RWPE1 (cell line): Measurements from ENCODE around the gene MOV10.

Experiments used
- CTCF ChIA-PET: fragments of 350-600 bp; sonication (Branson Sonifier 250); formaldehyde crosslinking; extraction: SDS; loops from one replicate; lab custom pipeline; 2021; lab: Yijun Ruan, JAX
- POLR2A ChIA-PET: fragments of 400-600 bp; formaldehyde crosslinking; extraction: SDS; loops from one replicate; lab custom pipeline; 2020; ENCODE audit warnings: antibody characterized with exemption; ENCODE audit not compliant: low non-redundant PET; lab: Yijun Ruan, JAX
- DNase-seq: peaks from one replicate; pipeline ENCODE4 v3.0.0; 2012; ENCODE audit warnings: low spot score
- H3K27ac ChIP-seq: fragments of 450-650 bp; 2 replicates; pipeline ENCODE4 v1.5.1; 2017
- CTCF ChIP-seq: fragments of 450-650 bp; conservative IDR thresholded peaks from 2 replicates; pipeline ENCODE4 v1.5.1; 2017; ENCODE audit warnings: low read depth, mild to moderate bottlenecking

Gene MOV10

GRCh38 chr1:112703706-112704105 lies 29.2 kb downstream of the MOV10 start:
- ChIA-PET POLR2A (interaction anchor here (1.6 kb wide), 1 partner anchor 29 kb away, joined by 9 read pairs; the partner anchor contains the start of gene MOV10), CTCF (interaction anchor here (0.6 kb wide), 1 partner anchor 388 kb away, joined by 3 read pairs; no protein-coding TSS in a partner anchor)
- peak overlapping the region; percentile 96 for H3K27ac ChIP-seq

GRCh38 chr1:112704391-112704933 lies 30.0 kb downstream of the MOV10 start:
- no peak for DNase-seq
- CTCF ChIA-PET = interaction anchor here (0.6 to 0.7 kb wide), 2 partner anchors 93 to 334 kb away, joined by 3 to 4 read pairs; no protein-coding TSS in a partner anchor
- TF ChIP-seq CTCF = no peak
- POLR2A ChIA-PET = interaction anchor here (0.6 to 1.6 kb wide), 2 partner anchors 30 to 86 kb away, joined by 5 to 9 read pairs; partner anchors contain the start of genes MOV10 and ST7L
- peak overlapping the region; percentile 96 for H3K27ac ChIP-seq

More at GRCh38 chr1:112703706-112704105, 29.2 kb downstream of the MOV10 start:
- DNase-seq = no peak
- TF ChIP-seq CTCF = no peak

GRCh38 chr1:112704934-112705627 lies 30.6 kb downstream of the MOV10 start:
- DNase-seq = peak; percentile 91
- TF ChIP-seq CTCF = no peak
- POLR2A ChIA-PET = interaction anchor here (0.6 to 1.6 kb wide), 2 partner anchors 30 to 86 kb away, joined by 5 to 9 read pairs; partner anchors contain the start of genes MOV10 and ST7L
- CTCF ChIA-PET = interaction anchor here (0.6 to 0.7 kb wide), 2 partner anchors 92 to 335 kb away, joined by 3 to 4 read pairs; no protein-coding TSS in a partner anchor
- H3K27ac ChIP-seq = peak overlapping the region; percentile 96

GRCh38 chr1:112706505-112707220 lies 32.2 kb downstream of the MOV10 start, which contains the start of gene RHOC:
RHOC (minus strand) TSS chr1:112707127; CDS start chr1:112703799, 3,328 bp downstream.
- no peak for TF ChIP-seq CTCF
- peak; percentile 80 for DNase-seq
- ChIA-PET POLR2A (interaction anchor here (1.0 kb wide), 1 partner anchor 32 kb away, joined by 3 read pairs; the partner anchor contains the start of gene MOV10), CTCF (interaction anchor here (0.6 to 1.3 kb wide), 2 partner anchors 9 to 226 kb away, joined by 3 to 4 read pairs; partner anchors contain the start of gene PPM1J)
- H3K27ac ChIP-seq = peak within 1 kb of the TSS; percentile 96

- peak; percentile 93 for TF ChIP-seq CTCF
- ChIA-PET CTCF (interaction anchor here (0.6 to 1.4 kb wide), 11 partner anchors 8 to 619 kb away, joined by 3 to 5 read pairs (median 4); partner anchors contain the start of genes MOV10 and PPM1J), POLR2A (interaction anchor here (1.0 kb wide), 1 partner anchor 32 kb away, joined by 3 read pairs; the partner anchor contains the start of gene MOV10)
- peak overlapping the region; percentile 96 for H3K27ac ChIP-seq
- DNase-seq = peak; percentile 89
Measured at GRCh38 chr1:112707221-112708001, 33.0 kb downstream of the MOV10 start.
